GM12891 (cell line): ENCODE results near the gene SNX1.

Experiments
- POLR2A ChIP-seq: IDR thresholded peaks from 2 replicates; pipeline ENCODE4 v1.6.1; 2011; ENCODE audit warnings: low read depth, low read length, control low read depth
- POLR2AphosphoS5 ChIP-seq: IDR thresholded peaks from 2 replicates; pipeline ENCODE4 v1.6.1; 2011; ENCODE audit warnings: low read depth, low read length, control low read depth
- TAF1 ChIP-seq: IDR thresholded peaks from 2 replicates; pipeline ENCODE4 v1.6.1; 2011; ENCODE audit warnings: low read depth, low read length, control low read depth

DNA sequence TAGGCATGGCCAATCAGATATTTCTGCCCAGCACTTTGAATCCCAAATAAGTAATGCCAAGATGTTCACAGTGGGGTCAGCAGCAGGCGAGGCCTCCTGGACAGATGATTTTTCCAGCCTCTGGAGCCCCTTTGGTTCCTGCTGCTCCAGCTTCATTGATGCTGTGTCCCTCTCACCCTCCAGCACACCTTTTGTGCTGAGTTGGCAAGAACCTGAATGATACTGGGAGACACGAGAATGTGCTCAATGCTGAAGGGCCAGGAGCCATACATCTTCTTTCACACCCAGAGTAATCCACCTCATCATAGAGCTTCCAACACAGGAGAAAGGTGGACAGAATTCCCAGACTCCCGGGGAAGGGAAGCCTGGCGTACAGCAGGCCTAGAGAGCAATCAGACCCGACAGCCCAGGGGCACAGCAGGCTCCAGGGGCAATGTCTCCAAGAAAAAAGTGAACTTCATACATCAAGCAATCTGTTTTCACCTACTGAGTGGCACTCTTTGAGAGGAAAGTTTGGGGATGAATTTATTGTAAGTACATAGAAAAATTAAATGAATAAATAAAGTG is 42.8 kb upstream of the SNX1 start:
- TF ChIP-seq POLR2AphosphoS5: no peak
- TF ChIP-seq POLR2A: no peak
- no peak for TF ChIP-seq TAF1
